Measurements from ENCODE around the gene KCNMB2.
"Not testable (repeated sequence)": the region's sequence is repeated elsewhere in the genome, so short reads cannot be mapped to it uniquely, and the experiment has no call there.

KCNMB2 gene

DNA sequence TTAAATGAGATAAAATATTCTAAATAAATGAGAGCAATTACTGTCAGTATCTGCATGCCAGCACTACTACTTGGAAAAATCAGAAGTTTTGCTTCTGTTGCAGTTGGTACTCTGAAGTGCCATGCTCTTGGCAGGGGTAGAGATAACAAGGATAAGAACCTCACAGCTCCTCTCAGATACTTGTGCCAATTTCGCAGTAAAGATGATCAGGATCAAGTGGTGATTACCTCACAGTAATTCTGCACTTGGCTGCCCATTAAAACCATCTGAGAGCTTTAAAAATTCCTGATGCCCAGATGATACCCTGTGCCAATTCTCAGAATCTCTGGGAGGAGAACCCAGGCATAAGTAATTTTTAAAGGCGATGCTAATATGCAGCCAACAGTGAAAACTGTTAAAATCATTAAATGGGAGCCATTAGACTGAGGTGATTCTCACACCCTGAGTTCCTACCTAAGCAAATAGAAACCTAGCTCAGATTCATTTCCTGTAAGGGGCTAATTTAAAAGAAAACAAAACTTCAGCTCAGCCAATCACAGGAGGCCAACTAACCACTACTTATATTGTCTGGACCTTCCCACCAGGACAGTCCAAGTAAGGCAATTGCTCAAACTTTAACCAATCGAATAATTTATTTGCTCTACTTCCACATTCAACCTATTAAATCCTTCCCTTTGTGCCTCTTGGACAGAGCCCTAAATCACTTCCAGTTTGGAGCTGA, 171.2 kb downstream of the KCNMB2 start:
- no peak for DNase-seq

GRCh38 chr3:178709051-178709450, 172.8 kb downstream of the KCNMB2 start:
- no peak for DNase-seq

DNA sequence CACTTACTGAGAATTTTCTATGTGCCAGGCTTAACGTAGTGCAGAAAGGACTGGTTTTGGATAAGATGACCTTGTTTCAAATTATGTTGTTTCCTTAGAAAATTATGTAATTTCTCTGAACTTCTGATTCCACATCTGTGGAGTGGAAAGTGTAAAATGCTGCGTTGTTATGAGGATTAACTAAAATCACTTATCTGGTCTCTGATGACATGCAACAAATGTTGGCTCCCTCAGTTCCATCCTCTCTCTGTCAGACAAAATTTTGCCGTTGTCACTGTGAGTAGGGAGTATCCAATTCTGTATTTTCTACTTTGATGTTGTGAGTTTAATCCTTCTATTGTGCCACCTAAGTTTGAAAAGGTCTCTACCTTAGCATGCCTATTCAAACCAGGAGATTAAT, 175.5 kb downstream of the KCNMB2 start:
- DNase-seq = no peak

- DNase-seq = no peak
These were observed 176.0 kb downstream of the KCNMB2 start for GRCh38 chr3:178712247-178712646.

DNA sequence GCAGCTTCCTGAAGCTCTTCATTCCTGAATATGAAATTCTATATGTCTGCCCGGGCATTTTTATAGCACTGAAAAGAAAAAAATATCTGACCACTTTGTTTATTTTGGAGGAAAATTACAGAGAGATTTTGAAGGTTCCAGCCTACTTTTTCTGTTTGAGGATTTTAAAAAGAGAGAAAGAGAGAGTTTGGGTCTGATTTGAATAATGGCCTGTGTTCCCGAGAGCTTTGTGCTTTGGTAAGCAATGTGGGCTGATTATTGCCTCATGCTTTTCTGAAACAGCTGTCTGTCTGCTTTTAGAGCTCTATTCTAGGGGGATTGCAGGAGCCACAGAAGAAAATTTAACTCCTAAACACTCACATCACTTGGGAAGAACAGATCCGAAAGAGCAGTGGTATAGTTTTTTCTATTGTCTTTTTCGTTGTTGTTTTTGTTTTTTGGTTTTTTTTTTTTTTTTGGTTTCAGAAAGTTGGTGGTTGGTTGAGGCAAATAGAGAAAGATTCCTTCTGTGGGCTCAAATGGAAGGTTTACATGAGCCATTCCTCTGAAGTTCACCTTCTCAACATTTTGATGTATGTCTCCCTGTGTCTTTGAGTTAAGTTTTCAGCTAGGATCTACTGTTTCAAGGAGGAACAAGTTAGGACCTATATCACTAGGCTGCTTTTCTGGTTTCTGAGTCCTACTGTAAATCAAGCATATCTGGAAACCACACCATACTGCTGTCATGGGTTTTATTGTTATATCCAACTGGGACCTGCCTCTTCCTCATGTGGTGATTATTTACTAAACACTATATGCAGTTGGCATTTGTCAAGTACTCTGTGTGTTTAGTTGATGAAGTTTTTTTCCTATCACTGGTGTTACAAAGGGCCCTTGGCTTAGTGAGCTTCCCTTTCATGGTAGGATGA, 178.9 kb downstream of the KCNMB2 start:
- peak in 1 of 2 experiments; percentile 22 for DNase-seq

- no peak for DNase-seq
These were observed 182.9 kb downstream of the KCNMB2 start for GRCh38 chr3:178718995-178719635.

- DNase-seq = no peak
These were observed 196.6 kb downstream of the KCNMB2 start for GRCh38 chr3:178732824-178733223.

GRCh38 chr3:178735032-178735674, 198.9 kb downstream of the KCNMB2 start:
- DNase-seq = no peak

GRCh38 chr3:178736300-178736699, 200.1 kb downstream of the KCNMB2 start:
- no peak for DNase-seq

- DNase-seq = no peak
These were observed 203.5 kb downstream of the KCNMB2 start for GRCh38 chr3:178739720-178740119.

- DNase-seq = no peak
These were observed 204.8 kb downstream of the KCNMB2 start for GRCh38 chr3:178741020-178741419.

DNA sequence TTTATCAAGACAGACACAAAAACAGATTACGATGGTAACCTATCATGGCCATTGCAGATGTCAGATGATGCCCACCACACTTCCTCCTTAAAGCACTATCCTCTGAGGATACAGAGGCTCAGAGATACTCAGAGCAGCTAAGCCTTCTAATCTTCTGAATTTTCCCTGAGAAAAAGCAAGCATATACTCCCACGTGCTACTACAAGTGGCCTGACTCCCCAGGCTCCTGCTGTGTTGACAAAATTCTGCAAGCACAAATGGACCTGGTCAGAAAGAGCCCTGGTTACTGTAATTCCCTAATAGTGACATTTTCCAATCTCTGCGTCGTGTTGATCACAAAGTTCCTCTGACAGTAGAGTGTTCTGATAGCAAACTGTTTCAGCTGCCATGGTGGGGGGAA, 207.1 kb downstream of the KCNMB2 start:
- no peak for DNase-seq

- not testable (repeated sequence) for DNase-seq
These were observed 209.8 kb downstream of the KCNMB2 start for GRCh38 chr3:178745861-178746655.

DNA sequence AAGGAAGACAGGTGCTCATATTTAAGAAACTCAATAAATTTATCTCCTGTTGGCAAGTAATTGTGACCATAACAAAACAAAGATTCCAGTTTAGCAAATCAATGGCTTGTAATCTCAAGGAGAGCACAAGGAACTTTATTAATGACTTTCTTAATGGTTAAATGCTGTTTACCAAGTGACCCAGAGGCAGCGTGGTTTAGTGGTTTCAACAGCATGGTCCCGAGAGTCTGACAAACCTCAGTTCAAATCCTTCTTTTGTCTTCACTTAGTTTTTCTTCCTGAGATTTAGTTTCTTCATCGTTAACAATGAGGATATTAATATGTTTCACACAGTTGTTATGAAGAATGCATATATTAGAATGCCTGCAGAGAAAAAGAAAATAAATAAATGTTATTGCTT, 212.6 kb downstream of the KCNMB2 start:
- no peak for DNase-seq

GRCh38 chr3:178749471-178749870, 213.2 kb downstream of the KCNMB2 start:
- no peak for DNase-seq

DNA sequence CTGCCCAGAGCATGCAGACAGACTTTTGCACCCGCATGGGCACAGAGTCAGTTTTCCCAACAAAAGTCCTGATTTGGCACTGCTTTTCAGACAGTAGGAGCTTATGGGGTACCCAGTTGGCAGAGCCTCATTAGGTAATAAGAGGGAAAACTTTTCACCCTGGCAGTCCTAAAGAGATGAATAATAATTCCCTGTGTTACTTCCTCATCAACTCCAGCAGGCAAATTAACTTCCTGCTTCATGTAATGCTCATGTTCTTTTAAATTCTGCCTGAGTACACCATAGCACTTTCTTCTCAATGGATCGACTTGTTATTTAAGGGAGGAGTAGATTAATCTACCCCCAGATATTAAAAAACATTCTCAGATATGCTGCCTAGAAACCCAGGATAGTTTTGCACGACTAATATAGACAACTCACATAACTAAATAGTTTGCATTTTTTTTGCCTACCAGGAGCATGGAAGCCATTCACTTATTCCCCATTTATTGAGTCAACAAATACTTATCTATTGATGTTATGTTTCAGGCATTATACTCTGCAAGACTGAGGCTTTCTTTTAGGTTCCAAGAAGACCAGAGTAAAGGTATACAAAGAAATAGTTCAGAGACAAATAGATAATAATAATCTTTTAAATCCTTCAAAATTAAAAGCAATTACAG, 214.5 kb downstream of the KCNMB2 start:
- DNase-seq = peak; percentile 12 to 31

DNA sequence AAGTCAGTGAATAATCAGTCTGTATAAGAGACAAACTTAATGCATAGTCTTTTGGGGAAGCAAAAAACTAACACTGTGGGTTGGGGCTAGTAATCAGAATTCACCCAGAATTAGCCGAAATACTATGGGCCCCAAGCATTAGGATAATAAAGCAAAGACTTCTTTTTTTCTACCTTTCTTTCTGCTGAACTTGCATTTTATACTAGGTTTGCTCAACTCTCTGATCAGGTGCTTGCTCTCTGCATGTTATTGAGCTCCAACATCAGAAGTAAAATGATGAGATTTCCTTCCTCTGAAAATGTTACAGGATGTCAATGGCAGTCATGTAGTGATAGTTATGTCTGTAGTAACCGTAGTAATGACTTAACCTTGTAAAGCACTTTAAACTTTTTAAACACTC, 216.6 kb downstream of the KCNMB2 start:
- DNase-seq = no peak

DNA sequence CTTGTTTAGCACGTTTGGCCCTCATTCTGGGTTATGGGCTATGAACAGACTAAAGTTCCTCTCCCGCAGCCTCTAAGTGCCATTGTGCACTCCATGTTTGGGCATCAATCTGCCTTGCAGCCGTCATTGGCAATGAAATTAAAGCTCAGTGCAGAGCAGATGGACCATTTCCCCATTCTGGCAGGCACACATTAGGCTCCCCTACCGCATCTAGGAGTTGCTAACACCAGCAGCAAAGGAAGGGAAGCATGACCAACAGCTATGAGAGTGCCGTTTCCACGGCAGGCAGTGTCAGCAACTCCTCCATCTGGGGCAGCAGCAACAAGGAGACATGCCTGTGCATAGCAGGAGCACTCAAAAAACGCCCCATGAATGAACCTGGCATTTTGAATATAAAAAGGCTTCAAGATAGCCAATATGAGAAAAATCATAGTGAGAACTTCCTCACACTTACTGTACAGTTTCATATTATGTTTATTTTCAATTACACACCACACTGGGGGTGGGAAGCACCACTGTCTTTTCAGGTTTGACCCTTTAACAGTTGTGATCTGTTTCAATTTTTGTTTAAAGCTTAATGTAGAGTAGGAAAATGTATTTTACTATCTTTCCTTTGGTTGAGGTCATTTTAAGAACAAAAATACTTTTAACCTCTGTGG, 218.7 kb downstream of the KCNMB2 start:
- no peak for DNase-seq

DNA sequence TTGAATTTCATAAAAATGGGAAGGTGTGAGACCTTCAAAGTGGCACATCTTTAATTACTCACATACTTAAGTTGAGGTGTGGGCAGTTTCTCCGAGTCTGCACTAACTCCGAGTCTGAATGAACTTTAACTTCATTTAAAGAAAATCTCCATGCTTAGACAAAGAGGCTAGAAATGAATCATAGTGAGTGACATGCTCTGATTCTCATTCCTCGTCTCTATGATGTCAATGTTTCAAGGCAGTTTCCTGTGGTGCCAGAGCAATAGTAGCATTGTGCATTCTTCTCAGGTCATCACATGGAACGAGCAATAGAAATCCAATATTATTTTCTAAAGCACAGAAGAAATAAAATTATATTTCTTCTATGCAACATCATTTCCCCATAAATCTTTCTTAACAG, 224.8 kb downstream of the KCNMB2 start:
- no peak for DNase-seq

GRCh38 chr3:178761461-178761860, 225.2 kb downstream of the KCNMB2 start:
- no peak for DNase-seq

DNA sequence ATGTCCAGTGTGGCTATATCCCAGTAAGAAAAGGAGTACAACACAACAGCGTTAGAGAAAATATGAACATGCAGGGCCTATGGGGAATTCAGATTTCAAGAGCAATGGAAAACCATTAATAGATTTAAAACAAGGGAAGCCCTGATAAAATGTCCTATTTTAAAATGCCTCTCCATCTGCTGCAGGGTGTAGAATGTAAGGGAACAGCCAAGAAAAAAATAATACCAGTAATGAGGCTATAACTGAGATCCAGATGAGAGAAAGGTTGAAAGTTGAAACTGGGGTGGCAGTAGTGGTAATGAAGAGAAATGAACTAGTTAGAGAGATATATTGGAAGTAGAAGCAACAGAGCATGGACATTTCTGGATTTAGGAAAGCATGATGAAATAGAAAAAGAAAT, 226.1 kb downstream of the KCNMB2 start:
- no peak for DNase-seq

Measured in NCI-H526 (cell line).